Neural progenitor cell (in vitro differentiated cells): ENCODE data around the gene FAM89B. TPM values are rescaled to one million over a fixed set of nuclear protein-coding genes. Genes with fewer than 3 reads are reported as not detected.
A peak's percentile ranks its signal among the peaks of the same experiment; 100 is the strongest.

Experiments used
- DNase-seq: peaks from one replicate; pipeline ENCODE4 v3.0.0-alpha.2; 2016; ENCODE audit warnings: low spot score
- H2AFZ ChIP-seq: fragments of 200-600 bp; sonication (generic); replicated peaks from 2 replicates; pipeline ENCODE4 v1.6.1; 2016; ENCODE audit warnings: antibody characterized with exemption
- H3F3A ChIP-seq: fragments of 200-600 bp; sonication (generic); 2 replicates; pipeline ENCODE4 v1.6.1; 2016; ENCODE audit warnings: antibody characterized with exemption, low read depth
- H3K27ac ChIP-seq: fragments of 200-600 bp; sonication (generic); 2 replicates; pipeline ENCODE4 v1.5.1; 2016; ENCODE audit warnings: mild to moderate bottlenecking
- H3K27me3 ChIP-seq: fragments of 200-600 bp; sonication (generic); 2 replicates; pipeline ENCODE4 v1.6.1; 2016; ENCODE audit warnings: mild to moderate bottlenecking, moderate library complexity
- H3K36me3 ChIP-seq: fragments of 200-600 bp; sonication (generic); 2 replicates; pipeline ENCODE4 v1.5.1; 2016
- H3K4me1 ChIP-seq: fragments of 200-600 bp; sonication (generic); 2 replicates; pipeline ENCODE4 v1.6.1; 2016; ENCODE audit warnings: mixed run types
- H3K4me2 ChIP-seq: fragments of 200-600 bp; sonication (generic); 2 replicates; pipeline ENCODE4 v1.6.1; 2016
- H3K4me3 ChIP-seq: fragments of 200-600 bp; sonication (generic); 2 replicates; pipeline ENCODE4 v1.5.1; 2016
- H3K79me2 ChIP-seq: fragments of 200-600 bp; sonication (generic); 2 replicates; pipeline ENCODE4 v1.6.1; 2016; ENCODE audit warnings: low read depth
- H3K9ac ChIP-seq: fragments of 200-600 bp; sonication (generic); 2 replicates; pipeline ENCODE4 v1.6.1; 2016
- H3K9me3 ChIP-seq: fragments of 200-600 bp; sonication (generic); 2 replicates; pipeline ENCODE4 v1.5.1; 2016; ENCODE audit warnings: low read depth
- H4K20me1 ChIP-seq: fragments of 200-600 bp; sonication (generic); 2 replicates; pipeline ENCODE4 v1.6.1; 2016; ENCODE audit warnings: low read depth
- H3K27ac Mint-ChIP-seq: 3 replicates; pipeline ENCODE4 v1.8.0; 2021; ENCODE audit warnings: mixed read lengths
- H3K27me3 Mint-ChIP-seq: 2 replicates; pipeline ENCODE4 v1.8.0; 2022; ENCODE audit warnings: low read depth, mild to moderate bottlenecking, inconsistent platforms, moderate library complexity, mixed read lengths; ENCODE audit not compliant: insufficient read depth
- H3K36me3 Mint-ChIP-seq: 3 replicates; pipeline ENCODE4 v1.8.0; 2021; ENCODE audit warnings: mixed read lengths
- H3K4me1 Mint-ChIP-seq: 3 replicates; pipeline ENCODE4 v1.8.0; 2021; ENCODE audit warnings: mixed read lengths
- H3K4me3 Mint-ChIP-seq: 3 replicates; pipeline ENCODE4 v1.8.0; 2021; ENCODE audit warnings: mild to moderate bottlenecking, moderate library complexity, mixed read lengths
- H3K9me3 Mint-ChIP-seq: 3 replicates; pipeline ENCODE4 v1.8.0; 2020; ENCODE audit warnings: mixed read lengths
- EZH2 ChIP-seq: fragments of 200-600 bp; sonication (generic); IDR thresholded peaks from 2 replicates; pipeline ENCODE4 v1.6.1; 2017; ENCODE audit warnings: antibody characterized with exemption, mild to moderate bottlenecking, moderate library complexity
- EZH2phosphoT487 ChIP-seq: fragments of 200-600 bp; sonication (generic); IDR thresholded peaks from 2 replicates; pipeline ENCODE4 v1.6.1; 2017; ENCODE audit warnings: antibody characterized with exemption
- total RNA-seq: library from RNA; depleted of rRNA; stranded (reverse); fragments of >200 nt; gene quantifications from 2 replicates; pipeline ENCODE4 v1.2.3, GENCODE V29; 2015; ENCODE audit warnings: low replicate concordance
- TF ChIP-seq, protein P1 (sequence below): fragments of 200-600 bp; sonication (generic); IDR thresholded peaks from 2 replicates; pipeline ENCODE4 v1.5.1; 2017; ENCODE audit warnings: antibody characterized with exemption, mild to moderate bottlenecking

FAM89B gene
- total RNA-seq, 1 donor from 2014 or later = 11.7 TPM

DNA sequence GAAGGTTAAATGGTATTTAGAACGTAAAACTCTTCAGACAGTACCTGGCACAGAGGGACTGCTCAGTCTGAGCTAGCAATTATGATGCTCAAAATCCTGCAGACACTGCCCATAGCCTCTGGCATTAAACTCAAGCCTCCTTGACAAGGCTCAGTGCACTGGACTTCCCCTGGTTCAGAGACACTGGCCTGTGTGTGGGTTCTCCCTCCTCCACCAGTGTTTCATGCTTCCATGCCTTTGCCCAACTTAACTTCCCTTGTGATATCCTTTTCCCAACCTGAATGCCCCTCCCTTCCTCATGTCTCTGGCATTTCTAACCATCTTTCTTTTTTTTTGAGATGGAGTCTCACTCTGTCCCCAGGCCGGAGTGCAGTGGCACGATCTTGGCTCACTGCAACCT is 23.2 kb upstream of the FAM89B start:
- Mint-ChIP-seq H3K9me3 (no peaks in the 10 kb centered on the region), H3K27me3 (peaks cover 30% of the 10 kb centered on the region), H3K4me3 (peak overlapping the region; percentile 54), H3K27ac (no peak overlapping the region), H3K4me1 (peaks cover 36% of the 10 kb centered on the region), H3K36me3 (peaks cover 9% of the 10 kb centered on the region)
- Histone ChIP-seq H3K9ac (no peak overlapping the region), H3K9me3 (no peaks in the 10 kb centered on the region), H3K36me3 (no peaks in the 10 kb centered on the region), H3F3A (peaks cover 39% of the 10 kb centered on the region), H4K20me1 (peaks cover 39% of the 10 kb centered on the region), H3K4me2 (no peak overlapping the region), H3K79me2 (no peaks in the 10 kb centered on the region), H3K27ac (no peak overlapping the region), H3K4me1 (peaks cover 17% of the 10 kb centered on the region), H2AFZ (no peak overlapping the region), H3K4me3 (no peak overlapping the region), H3K27me3 (peaks cover 98% of the 10 kb centered on the region)
- TF ChIP-seq EZH2phosphoT487 = no peak
- TF ChIP-seq, protein P1, sequence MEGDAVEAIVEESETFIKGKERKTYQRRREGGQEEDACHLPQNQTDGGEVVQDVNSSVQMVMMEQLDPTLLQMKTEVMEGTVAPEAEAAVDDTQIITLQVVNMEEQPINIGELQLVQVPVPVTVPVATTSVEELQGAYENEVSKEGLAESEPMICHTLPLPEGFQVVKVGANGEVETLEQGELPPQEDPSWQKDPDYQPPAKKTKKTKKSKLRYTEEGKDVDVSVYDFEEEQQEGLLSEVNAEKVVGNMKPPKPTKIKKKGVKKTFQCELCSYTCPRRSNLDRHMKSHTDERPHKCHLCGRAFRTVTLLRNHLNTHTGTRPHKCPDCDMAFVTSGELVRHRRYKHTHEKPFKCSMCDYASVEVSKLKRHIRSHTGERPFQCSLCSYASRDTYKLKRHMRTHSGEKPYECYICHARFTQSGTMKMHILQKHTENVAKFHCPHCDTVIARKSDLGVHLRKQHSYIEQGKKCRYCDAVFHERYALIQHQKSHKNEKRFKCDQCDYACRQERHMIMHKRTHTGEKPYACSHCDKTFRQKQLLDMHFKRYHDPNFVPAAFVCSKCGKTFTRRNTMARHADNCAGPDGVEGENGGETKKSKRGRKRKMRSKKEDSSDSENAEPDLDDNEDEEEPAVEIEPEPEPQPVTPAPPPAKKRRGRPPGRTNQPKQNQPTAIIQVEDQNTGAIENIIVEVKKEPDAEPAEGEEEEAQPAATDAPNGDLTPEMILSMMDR = no peak
- no peak for TF ChIP-seq EZH2
- DNase-seq = no peak

DNA sequence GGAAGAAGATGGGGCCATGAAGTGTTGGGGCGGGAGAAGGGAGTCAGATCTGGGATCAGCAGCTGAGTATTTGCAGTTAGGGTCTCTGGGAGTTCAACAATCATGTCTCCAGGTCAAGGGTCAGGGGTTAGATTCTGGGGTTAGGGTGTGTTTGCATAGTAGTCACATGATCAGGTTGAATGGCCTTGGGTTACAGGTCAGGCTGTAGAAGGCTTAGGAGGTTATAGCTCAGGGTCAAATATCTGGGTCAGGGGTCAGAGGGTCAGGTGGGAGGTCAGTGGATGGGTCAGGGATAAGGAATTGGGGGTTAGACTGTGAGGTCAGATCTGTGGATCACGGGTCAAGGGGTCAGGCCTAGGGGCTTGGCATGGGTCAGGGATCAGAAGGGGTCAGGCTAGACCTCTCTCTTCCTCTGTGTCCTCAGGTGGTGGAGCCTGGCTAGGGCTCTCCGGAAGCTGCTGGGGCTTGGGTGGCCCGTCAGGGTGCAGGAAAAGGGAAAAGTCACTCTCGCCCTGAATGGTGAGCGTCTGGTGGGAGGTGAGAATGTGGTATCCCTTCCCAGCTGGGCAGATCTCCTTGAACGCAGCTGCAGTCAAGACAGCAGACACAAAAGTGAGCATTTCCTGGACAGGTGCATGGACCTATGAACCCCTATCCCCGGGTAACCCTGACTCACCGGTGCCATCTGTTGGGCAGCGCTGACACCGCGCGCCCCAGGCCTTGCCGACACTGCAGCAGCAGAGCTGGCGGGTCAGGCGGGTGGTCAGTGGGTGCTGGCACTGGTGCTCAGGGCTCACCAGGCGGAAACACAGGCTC is 20.6 kb upstream of the FAM89B start:
- H2AFZ ChIP-seq = no peak overlapping the region
- no peak overlapping the region for H3K4me3 ChIP-seq
- H3K4me2 ChIP-seq = no peak overlapping the region
- H3K79me2 ChIP-seq = no peaks in the 10 kb centered on the region
- H3K9ac ChIP-seq = no peak overlapping the region
- no peak overlapping the region for H3K27ac ChIP-seq
- no peaks in the 10 kb centered on the region for H3K9me3 Mint-ChIP-seq
- H3K9me3 ChIP-seq = no peaks in the 10 kb centered on the region
- H3K4me1 ChIP-seq = peaks cover 15% of the 10 kb centered on the region
- no peak overlapping the region for H3K27ac Mint-ChIP-seq
- DNase-seq = peak; percentile 70
- H3F3A ChIP-seq = peaks cover 31% of the 10 kb centered on the region
- peaks cover 35% of the 10 kb centered on the region for H4K20me1 ChIP-seq
- peaks cover 98% of the 10 kb centered on the region for H3K27me3 ChIP-seq
- H3K36me3 ChIP-seq = no peaks in the 10 kb centered on the region
- H3K4me3 Mint-ChIP-seq = peak overlapping the region; percentile 12
- H3K36me3 Mint-ChIP-seq = peaks cover 9% of the 10 kb centered on the region
- TF ChIP-seq, protein P1 = peak; percentile 61
- TF ChIP-seq EZH2phosphoT487 (no peak), EZH2 (no peak)
- H3K4me1 Mint-ChIP-seq = peaks cover 48% of the 10 kb centered on the region
- H3K27me3 Mint-ChIP-seq = peaks cover 33% of the 10 kb centered on the region

DNA sequence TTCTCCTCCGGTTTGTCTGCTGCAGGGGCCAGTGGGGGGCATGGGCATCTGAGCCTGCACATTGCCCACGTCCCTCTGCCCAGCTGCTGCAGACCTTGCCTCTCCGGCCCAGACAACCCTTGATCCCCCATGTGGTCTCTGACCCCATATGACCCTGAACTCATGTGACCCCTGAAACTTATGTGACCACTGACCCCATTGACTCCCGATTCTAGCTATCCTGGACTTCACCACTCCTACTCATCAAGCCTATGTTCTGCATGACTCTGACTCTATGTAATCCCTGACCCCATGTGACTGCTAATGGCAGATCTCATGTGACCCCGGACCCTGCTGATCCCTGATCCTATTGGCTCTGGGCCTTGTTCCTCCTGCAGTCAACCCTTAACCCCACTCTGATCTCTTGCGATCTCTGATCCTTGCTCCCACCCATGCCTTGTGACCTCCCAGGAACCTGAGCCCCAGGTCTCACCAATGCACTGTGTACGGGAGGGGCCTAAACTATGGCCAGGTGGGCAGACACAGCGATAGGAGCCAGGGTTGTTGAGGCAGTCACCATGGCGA is 19.9 kb upstream of the FAM89B start:
- no peak overlapping the region for H3K9ac ChIP-seq
- H3K27me3 ChIP-seq = peaks cover 98% of the 10 kb centered on the region
- no peak overlapping the region for H2AFZ ChIP-seq
- Mint-ChIP-seq H3K36me3 (peaks cover 9% of the 10 kb centered on the region), H3K9me3 (no peaks in the 10 kb centered on the region), H3K27ac (peak overlapping the region; percentile 35), H3K27me3 (peaks cover 37% of the 10 kb centered on the region), H3K4me3 (peak overlapping the region; percentile 59), H3K4me1 (peaks cover 53% of the 10 kb centered on the region)
- no peaks in the 10 kb centered on the region for H3K36me3 ChIP-seq
- no peak for DNase-seq
- TF ChIP-seq EZH2 (no peak), EZH2phosphoT487 (no peak)
- TF ChIP-seq, protein P1 = no peak
- H3K4me3 ChIP-seq = no peak overlapping the region
- no peak overlapping the region for H3K4me2 ChIP-seq
- H3F3A ChIP-seq = peaks cover 36% of the 10 kb centered on the region
- no peaks in the 10 kb centered on the region for H3K9me3 ChIP-seq
- H3K27ac ChIP-seq = no peak overlapping the region
- peaks cover 22% of the 10 kb centered on the region for H3K4me1 ChIP-seq
- peaks cover 28% of the 10 kb centered on the region for H4K20me1 ChIP-seq
- H3K79me2 ChIP-seq = no peaks in the 10 kb centered on the region
